Neural cell (in vitro differentiated cells): ENCODE data around the gene WSB1.

Source experiments
- CTCF ChIP-seq: fragments of 450-650 bp; IDR thresholded peaks from 2 replicates; pipeline ENCODE4 v1.5.1; 2014; ENCODE audit warnings: antibody characterized with exemption, mild to moderate bottlenecking, moderate library complexity; ENCODE audit not compliant: poor library complexity, severe bottlenecking
- EP300 ChIP-seq: fragments of 450-650 bp; conservative IDR thresholded peaks from 2 replicates; pipeline ENCODE4 v1.6.1; 2014; ENCODE audit warnings: antibody characterized with exemption, mild to moderate bottlenecking, moderate library complexity; ENCODE audit not compliant: poor library complexity, severe bottlenecking
- EZH2 ChIP-seq: fragments of 200-600, 300-800 bp; shearing (Covaris generic), sonication (generic); IDR thresholded peaks from 2 replicates; pipeline ENCODE4 v1.6.1; 2014; ENCODE audit warnings: antibody characterized with exemption, low read length, borderline replicate concordance, mild to moderate bottlenecking; ENCODE audit not compliant: insufficient read depth, poor library complexity, severe bottlenecking
- POLR2AphosphoS5 ChIP-seq: IDR thresholded peaks from 2 replicates; pipeline ENCODE4 v1.6.1; 2012
- RAD21 ChIP-seq: fragments of 450-650 bp; conservative IDR thresholded peaks from 2 replicates; pipeline ENCODE4 v1.6.1; 2014; ENCODE audit warnings: antibody characterized with exemption, mild to moderate bottlenecking, moderate library complexity
- REST ChIP-seq: IDR thresholded peaks from 2 replicates; pipeline ENCODE4 v1.6.1; 2012; ENCODE audit warnings: borderline replicate concordance

GRCh38 chr17:27357236-27357635, 63.3 kb downstream of the WSB1 start:
- no peak for TF ChIP-seq CTCF
- TF ChIP-seq RAD21, result no peak
- no peak for TF ChIP-seq REST
- TF ChIP-seq EP300, result no peak
- TF ChIP-seq EZH2, result no peak
- no peak for TF ChIP-seq POLR2AphosphoS5
